PC-3 (cell line): ENCODE data around the gene ERCC4. TPM values are rescaled to one million over a fixed set of nuclear protein-coding genes. Genes with fewer than 3 reads are reported as not detected.

Source experiments
- ATAC-seq: fragments of 200-7000 bp; cut with Tn5 transposase; 2 replicates; pipeline ENCODE4 v1.9.1; 2020; ENCODE audit warnings: mild to moderate bottlenecking, moderate library complexity
- BruUV-seq: library from RNA; stranded (reverse); fragments of 400-500 nt; replicated peaks from 2 replicates; lab custom pipeline; 2021; lab: Mats Ljungman, UMichigan
- CTCF ChIA-PET: fragments of 300-600 bp; sonication (Branson Sonifier 250); formaldehyde crosslinking; loops from one replicate; lab custom pipeline; 2022; ENCODE audit warnings: antibody characterized with exemption; lab: Charles Lee
- POLR2A ChIA-PET: fragments of 300-600 bp; sonication (Branson Sonifier 250); formaldehyde crosslinking; loops from one replicate; lab custom pipeline; 2022; ENCODE audit warnings: antibody characterized with exemption; ENCODE audit not compliant: unreplicated experiment; lab: Charles Lee
- DNase-seq: peaks from one replicate; pipeline ENCODE4 v3.0.0-alpha.2; 2015
- H2AFZ ChIP-seq: fragments of 300-600 bp; sonication (generic); 2 replicates; pipeline ENCODE4 v1.6.0; 2016; ENCODE audit warnings: antibody characterized with exemption, low read length
- H3F3A ChIP-seq: fragments of 300-600 bp; sonication (generic); one replicate; pipeline ENCODE4 v1.6.0; 2017; ENCODE audit warnings: antibody characterized with exemption, low read length, control low read depth, mild to moderate bottlenecking; ENCODE audit not compliant: unreplicated experiment
- H3K27ac ChIP-seq: fragments of 300-600 bp; sonication (generic); 2 replicates; pipeline ENCODE4 v1.5.1; 2016; ENCODE audit warnings: mild to moderate bottlenecking, low read length
- H3K27me3 ChIP-seq: fragments of 300-600 bp; sonication (generic); 2 replicates; pipeline ENCODE4 v1.6.1; 2016; ENCODE audit warnings: low read length, mixed read lengths
- H3K36me3 ChIP-seq: fragments of 300-600 bp; sonication (generic); 2 replicates; pipeline ENCODE4 v1.6.1; 2016; ENCODE audit warnings: low read depth, mixed run types, low read length, mixed read lengths
- H3K4me1 ChIP-seq: fragments of 300-600 bp; sonication (generic); 2 replicates; pipeline ENCODE4 v1.5.1; 2016; ENCODE audit warnings: low read length; ENCODE audit not compliant: insufficient read depth
- H3K4me2 ChIP-seq: fragments of 300-600 bp; sonication (generic); 2 replicates; pipeline ENCODE4 v1.6.0; 2016; ENCODE audit warnings: low read length
- H3K4me3 ChIP-seq: fragments of 300-600 bp; sonication (generic); 2 replicates; pipeline ENCODE4 v1.5.1; 2016; ENCODE audit warnings: mild to moderate bottlenecking, low read length, mixed read lengths
- H3K79me2 ChIP-seq: fragments of 300-600 bp; sonication (generic); 2 replicates; pipeline ENCODE4 v1.6.1; 2017; ENCODE audit warnings: low read length, mixed read lengths
- H3K9ac ChIP-seq: fragments of 300-600 bp; sonication (generic); 2 replicates; pipeline ENCODE4 v1.6.0; 2016; ENCODE audit warnings: mild to moderate bottlenecking, low read length
- H3K9me2 ChIP-seq: fragments of 300-600 bp; sonication (generic); replicated peaks from 2 replicates; pipeline ENCODE4 v1.6.1; 2016; ENCODE audit warnings: mixed run types, low read length, mixed read lengths
- H3K9me3 ChIP-seq: fragments of 300-600 bp; sonication (generic); 2 replicates; pipeline ENCODE4 v1.6.1; 2016; ENCODE audit warnings: low read length, mixed read lengths
- H4K20me1 ChIP-seq: fragments of 300-600 bp; sonication (generic); 2 replicates; pipeline ENCODE4 v1.6.1; 2016; ENCODE audit warnings: low read length, mixed read lengths
- EZH2 ChIP-seq: fragments of 300-600 bp; sonication (generic); IDR thresholded peaks from one replicate; pipeline ENCODE4 v1.6.1; 2017; ENCODE audit warnings: antibody characterized with exemption, mild to moderate bottlenecking, low read length; ENCODE audit not compliant: unreplicated experiment
- EZH2phosphoT487 ChIP-seq: fragments of 300-600 bp; sonication (generic); IDR thresholded peaks from 2 replicates; pipeline ENCODE4 v1.6.1; 2018; ENCODE audit warnings: mild to moderate bottlenecking, antibody characterized with exemption, low read length, borderline replicate concordance
- intact Hi-C: fragments of 100-400 bp; cut with micrococcal nuclease; formaldehyde crosslinking; loops from 2 replicates; pipeline ENCODE4 v1.9.0; 2023
- total RNA-seq: library from RNA; depleted of rRNA; stranded (reverse); fragments of >200 nt; gene quantifications from 2 replicates; pipeline ENCODE4 v1.2.3, GENCODE V29; 2014
- TF ChIP-seq, protein P1 (sequence below): fragments of 300-600 bp; sonication (generic); conservative IDR thresholded peaks from 2 replicates; pipeline ENCODE4 v1.5.1; 2017; ENCODE audit warnings: antibody characterized with exemption, low read depth, mild to moderate bottlenecking, low read length

ERCC4 gene
- total RNA-seq, 1 experiment from 2014 or later, result 3.2 TPM

DNA sequence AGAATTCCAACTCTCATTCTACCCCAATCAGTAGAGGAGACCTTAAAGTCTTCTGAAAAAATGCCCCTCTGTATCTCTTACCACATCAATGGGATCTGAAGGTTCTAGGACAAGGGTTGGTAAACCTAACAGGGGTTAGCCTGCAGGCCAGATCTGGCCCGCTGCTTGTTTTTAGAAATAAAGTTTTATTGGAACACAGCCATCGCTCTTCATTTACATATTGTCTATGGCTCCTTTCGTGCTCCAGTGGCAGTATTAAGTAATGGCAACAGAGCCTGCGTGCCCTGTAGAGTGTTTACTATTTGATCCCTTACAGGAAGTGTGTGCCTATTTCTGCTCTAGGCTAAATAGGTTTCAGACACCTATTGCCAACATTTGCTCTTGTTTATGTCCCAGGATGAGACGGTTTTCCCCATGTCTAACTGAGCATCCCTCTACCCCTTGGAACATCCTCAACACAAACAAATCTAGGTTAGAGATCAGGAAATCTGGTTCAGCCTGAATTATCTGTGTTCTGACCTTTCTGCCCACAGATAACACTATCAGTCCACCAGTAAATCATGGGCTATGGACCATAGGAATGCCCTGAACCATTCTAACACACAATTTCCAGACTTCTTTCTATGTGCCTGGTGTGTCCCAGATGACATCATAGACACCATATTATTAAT is 44.2 kb upstream of the ERCC4 start:
- no peaks in the 10 kb centered on the region for H4K20me1 ChIP-seq
- H3K4me1 ChIP-seq, result no peaks in the 10 kb centered on the region
- H3K9me2 ChIP-seq, result no peaks in the 10 kb centered on the region
- no peaks in the 10 kb centered on the region for H3F3A ChIP-seq
- BruUV-seq, result no TSS peak
- no peaks in the 10 kb centered on the region for H3K36me3 ChIP-seq
- no peaks in the 10 kb centered on the region for H3K79me2 ChIP-seq
- H3K4me2 ChIP-seq, result no peak overlapping the region
- H3K27ac ChIP-seq, result no peak overlapping the region
- H2AFZ ChIP-seq, result no peak overlapping the region
- DNase-seq, result no peak
- no peak for TF ChIP-seq EZH2
- no peak for TF ChIP-seq EZH2phosphoT487
- TF ChIP-seq, protein P1, sequence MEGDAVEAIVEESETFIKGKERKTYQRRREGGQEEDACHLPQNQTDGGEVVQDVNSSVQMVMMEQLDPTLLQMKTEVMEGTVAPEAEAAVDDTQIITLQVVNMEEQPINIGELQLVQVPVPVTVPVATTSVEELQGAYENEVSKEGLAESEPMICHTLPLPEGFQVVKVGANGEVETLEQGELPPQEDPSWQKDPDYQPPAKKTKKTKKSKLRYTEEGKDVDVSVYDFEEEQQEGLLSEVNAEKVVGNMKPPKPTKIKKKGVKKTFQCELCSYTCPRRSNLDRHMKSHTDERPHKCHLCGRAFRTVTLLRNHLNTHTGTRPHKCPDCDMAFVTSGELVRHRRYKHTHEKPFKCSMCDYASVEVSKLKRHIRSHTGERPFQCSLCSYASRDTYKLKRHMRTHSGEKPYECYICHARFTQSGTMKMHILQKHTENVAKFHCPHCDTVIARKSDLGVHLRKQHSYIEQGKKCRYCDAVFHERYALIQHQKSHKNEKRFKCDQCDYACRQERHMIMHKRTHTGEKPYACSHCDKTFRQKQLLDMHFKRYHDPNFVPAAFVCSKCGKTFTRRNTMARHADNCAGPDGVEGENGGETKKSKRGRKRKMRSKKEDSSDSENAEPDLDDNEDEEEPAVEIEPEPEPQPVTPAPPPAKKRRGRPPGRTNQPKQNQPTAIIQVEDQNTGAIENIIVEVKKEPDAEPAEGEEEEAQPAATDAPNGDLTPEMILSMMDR, result no peak
- H3K9me3 ChIP-seq, result no peaks in the 10 kb centered on the region
- no peak overlapping the region for H3K4me3 ChIP-seq
- no peaks in the 10 kb centered on the region for H3K27me3 ChIP-seq
- intact Hi-C loops, result no loop called here
- no peak overlapping the region for H3K9ac ChIP-seq
- ATAC-seq, result no peak
- CTCF ChIA-PET, result no interaction called here
- POLR2A ChIA-PET, result no interaction called here

DNA sequence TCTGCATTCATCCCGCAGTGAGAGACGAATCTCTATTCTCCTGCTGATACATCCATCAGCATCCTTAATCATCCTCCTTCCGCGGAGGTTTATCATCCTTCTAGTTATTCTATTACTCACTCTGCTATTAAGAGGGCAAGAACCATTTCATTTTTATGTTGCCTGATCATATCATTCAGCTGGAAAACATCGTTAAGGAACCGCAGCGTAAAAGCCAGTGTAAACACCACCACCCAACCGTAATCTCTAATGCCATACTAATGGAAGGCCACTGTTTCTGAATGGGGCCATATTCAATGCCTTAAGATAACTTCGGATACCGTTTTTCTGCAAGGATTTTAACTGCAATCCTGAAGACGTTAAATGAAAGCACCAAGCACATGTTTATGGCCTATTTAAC is 36.7 kb upstream of the ERCC4 start:
- no peak for ATAC-seq
- Histone ChIP-seq H3K9me3 (no peaks in the 10 kb centered on the region), H4K20me1 (no peaks in the 10 kb centered on the region), H3K27ac (no peak overlapping the region), H3K36me3 (no peaks in the 10 kb centered on the region), H3K9ac (no peak overlapping the region), H3F3A (no peaks in the 10 kb centered on the region), H3K9me2 (no peaks in the 10 kb centered on the region), H3K79me2 (no peaks in the 10 kb centered on the region), H3K4me2 (no peak overlapping the region), H3K4me3 (no peak overlapping the region), H2AFZ (no peak overlapping the region), H3K4me1 (no peaks in the 10 kb centered on the region), H3K27me3 (peaks cover 26% of the 10 kb centered on the region)
- TF ChIP-seq, protein P1, result no peak
- TF ChIP-seq EZH2phosphoT487, result no peak
- TF ChIP-seq EZH2, result no peak
- intact Hi-C loops, result no loop called here
- DNase-seq, result no peak
- CTCF ChIA-PET, result no interaction called here
- POLR2A ChIA-PET, result no interaction called here
- no TSS peak for BruUV-seq

DNA sequence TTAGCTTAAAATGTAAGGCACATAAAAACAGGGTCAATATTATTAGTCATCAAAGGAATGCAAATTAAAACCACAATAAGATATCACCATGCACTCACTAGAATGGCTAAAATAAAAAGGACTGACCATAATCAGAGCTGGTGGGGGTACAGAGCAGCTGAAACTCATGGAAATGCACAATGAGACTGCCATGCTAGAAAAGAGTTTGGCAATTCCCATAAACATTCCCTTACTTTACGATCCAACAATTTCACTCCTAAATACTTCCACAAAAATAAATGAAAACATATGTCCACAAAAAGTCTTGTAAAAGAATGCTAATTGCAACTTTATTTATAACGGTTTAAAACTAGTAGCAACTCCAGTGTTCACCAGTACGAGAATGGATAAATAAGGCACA is 36.1 kb upstream of the ERCC4 start:
- Histone ChIP-seq H3K27ac (no peak overlapping the region), H3K9me3 (no peaks in the 10 kb centered on the region), H3K27me3 (peaks cover 30% of the 10 kb centered on the region), H3K4me2 (no peak overlapping the region), H2AFZ (no peak overlapping the region), H4K20me1 (no peaks in the 10 kb centered on the region), H3K9me2 (no peaks in the 10 kb centered on the region), H3K79me2 (no peaks in the 10 kb centered on the region), H3K9ac (no peak overlapping the region), H3K4me3 (no peak overlapping the region), H3K36me3 (no peaks in the 10 kb centered on the region), H3F3A (no peaks in the 10 kb centered on the region), H3K4me1 (no peaks in the 10 kb centered on the region)
- ATAC-seq (no peak), DNase-seq (no peak)
- no TSS peak for BruUV-seq
- CTCF ChIA-PET, result no interaction called here
- POLR2A ChIA-PET, result no interaction called here
- TF ChIP-seq EZH2phosphoT487 (no peak), EZH2 (no peak)
- TF ChIP-seq, protein P1, result no peak
- intact Hi-C loops, result no loop called here
